SK-N-SH treated with all-trans-retinoic acid at 6 μM for 48 hours (cell line): Measurements from ENCODE around the gene RHBDD1.

Experiments
- ATAC-seq: fragments of 200-7000 bp; cut with Tn5 transposase; 3 replicates; pipeline ENCODE4 v1.9.1; 2020; ENCODE audit warnings: mild to moderate bottlenecking, moderate library complexity
- ARNTL ChIP-seq: fragments of 450-650 bp; formaldehyde crosslinking; IDR thresholded peaks from 2 replicates; pipeline ENCODE4 v1.5.0; 2020; ENCODE audit warnings: low read depth, mild to moderate bottlenecking, moderate library complexity, borderline replicate concordance
- BACH2 ChIP-seq: fragments of 250-450 bp; sonication (Bioruptor Pico); IDR thresholded peaks from 2 replicates; pipeline ENCODE4 v1.9.0; 2021; ENCODE audit warnings: mild to moderate bottlenecking, borderline replicate concordance
- CREB5 ChIP-seq: fragments of 250-450 bp; sonication (Bioruptor Pico); IDR thresholded peaks from 2 replicates; pipeline ENCODE4 v1.5.1; 2020; ENCODE audit warnings: low read depth, mild to moderate bottlenecking, moderate library complexity
- CSDC2 ChIP-seq: fragments of 250-450 bp; sonication (Bioruptor Pico); IDR thresholded peaks from 2 replicates; pipeline ENCODE4 v1.5.0; 2020; ENCODE audit warnings: mild to moderate bottlenecking, moderate library complexity
- ESRRG ChIP-seq: fragments of 250-450 bp; sonication (Bioruptor Pico); IDR thresholded peaks from 2 replicates; pipeline ENCODE4 v1.6.1; 2021; ENCODE audit warnings: mild to moderate bottlenecking
- GLIS3 ChIP-seq: fragments of 250-450 bp; sonication (Bioruptor Pico); IDR thresholded peaks from 2 replicates; pipeline ENCODE4 v1.5.0; 2020; ENCODE audit warnings: mild to moderate bottlenecking, moderate library complexity
- ISL1 ChIP-seq: fragments of 250-450 bp; sonication (Bioruptor Pico); IDR thresholded peaks from 2 replicates; pipeline ENCODE4 v2.1.2; 2022; ENCODE audit warnings: mild to moderate bottlenecking, moderate library complexity
- OSR1 ChIP-seq: fragments of 250-450 bp; sonication (Bioruptor Pico); IDR thresholded peaks from 2 replicates; pipeline ENCODE4 v1.8.0; 2022; ENCODE audit warnings: moderate library complexity, mild to moderate bottlenecking, inconsistent platforms
- PATZ1 ChIP-seq: fragments of 250-450 bp; sonication (Bioruptor Pico); IDR thresholded peaks from 2 replicates; pipeline ENCODE4 v1.8.0; 2020; ENCODE audit warnings: mild to moderate bottlenecking, moderate library complexity, borderline replicate concordance
- POU6F1 ChIP-seq: fragments of 250-450 bp; sonication (Bioruptor Pico); IDR thresholded peaks from 2 replicates; pipeline ENCODE4 v1.8.0; 2021; ENCODE audit warnings: low read depth, mild to moderate bottlenecking, moderate library complexity, borderline replicate concordance
- PPARA ChIP-seq: fragments of 250-450 bp; sonication (Bioruptor Pico); IDR thresholded peaks from 2 replicates; pipeline ENCODE4 v1.5.0; 2020; ENCODE audit warnings: mild to moderate bottlenecking, borderline replicate concordance
- TCF4 ChIP-seq: fragments of 250-450 bp; sonication (Bioruptor Pico); IDR thresholded peaks from 2 replicates; pipeline ENCODE4 v1.8.0; 2021; ENCODE audit warnings: mild to moderate bottlenecking, moderate library complexity, borderline replicate concordance
- TOX ChIP-seq: fragments of 250-450 bp; sonication (Bioruptor Pico); IDR thresholded peaks from 2 replicates; pipeline ENCODE4 v1.8.0; 2021; ENCODE audit warnings: mild to moderate bottlenecking, moderate library complexity, borderline replicate concordance
- ZFP3 ChIP-seq: fragments of 250-450 bp; sonication (Bioruptor Pico); IDR thresholded peaks from 2 replicates; pipeline ENCODE4 v1.5.0; 2020; ENCODE audit warnings: mild to moderate bottlenecking, moderate library complexity
- ZFP30 ChIP-seq: fragments of 450-650 bp; formaldehyde crosslinking; IDR thresholded peaks from 2 replicates; pipeline ENCODE4 v1.5.0; 2022; ENCODE audit warnings: mild to moderate bottlenecking, moderate library complexity
- ZNF565 ChIP-seq: fragments of 450-650 bp; formaldehyde crosslinking; conservative IDR thresholded peaks from 2 replicates; pipeline ENCODE4 v1.5.0; 2020; ENCODE audit warnings: low read depth, mild to moderate bottlenecking, moderate library complexity
- ZNF70 ChIP-seq: fragments of 450-650 bp; formaldehyde crosslinking; IDR thresholded peaks from 2 replicates; pipeline ENCODE4 v1.5.0; 2020; ENCODE audit warnings: mild to moderate bottlenecking, moderate library complexity
- ZNF8 ChIP-seq: fragments of 450-650 bp; formaldehyde crosslinking; IDR thresholded peaks from 2 replicates; pipeline ENCODE4 v1.5.0; 2020; ENCODE audit warnings: mild to moderate bottlenecking, moderate library complexity
- TF ChIP-seq, protein P1 (sequence below): fragments of 250-450 bp; sonication (Bioruptor Pico); IDR thresholded peaks from 2 replicates; pipeline ENCODE4 v1.5.1; 2021; ENCODE audit warnings: mild to moderate bottlenecking, moderate library complexity

The RHBDD1 gene

DNA sequence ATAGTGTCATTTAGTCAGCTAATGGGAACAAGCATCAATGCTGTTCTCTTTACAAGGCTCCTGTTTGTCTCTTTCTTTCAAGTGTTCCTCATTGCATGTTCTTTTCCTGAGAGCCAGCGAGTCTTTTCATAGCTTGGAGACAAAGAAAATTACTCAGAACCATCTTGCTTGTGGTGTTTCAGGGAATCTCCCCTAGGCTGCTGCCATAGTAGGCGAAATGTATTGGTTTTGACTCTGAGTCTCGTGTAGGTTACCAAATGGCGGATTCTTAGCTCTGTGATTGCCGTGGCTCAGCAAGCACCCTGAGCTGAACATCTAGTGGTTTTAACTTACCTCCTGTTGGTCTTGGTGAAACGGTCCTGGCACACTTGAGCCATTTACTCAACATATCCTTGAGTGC lies 68.7 kb downstream of the RHBDD1 start (continued):
- TF ChIP-seq POU6F1 = no peak
- TF ChIP-seq ZNF8 (CRISPR knock-in tag) = no peak
- no peak for TF ChIP-seq OSR1 (CRISPR knock-in tag)

DNA sequence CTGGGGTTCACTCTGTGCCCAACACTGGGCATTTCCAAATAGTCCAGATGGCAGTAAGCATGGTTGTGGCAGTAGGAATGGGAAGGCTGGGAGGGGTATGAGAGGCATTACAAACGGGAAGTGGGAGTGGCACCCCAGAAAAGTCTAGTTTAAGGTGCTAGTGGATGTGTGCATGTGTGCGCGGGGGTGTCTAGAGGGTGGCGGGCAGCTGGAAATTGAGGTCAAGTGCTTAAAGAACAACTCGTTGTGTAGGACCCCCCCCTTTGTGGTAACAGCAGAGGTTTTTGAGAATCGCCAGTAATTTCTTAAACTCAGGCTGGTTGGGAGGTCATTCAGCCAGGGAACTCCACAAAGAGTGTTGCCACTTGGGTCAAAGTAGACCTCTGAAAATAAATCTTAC lies 69.9 kb downstream of the RHBDD1 start:
- ATAC-seq = no peak
- TF ChIP-seq ZNF565 (CRISPR knock-in tag) (no peak), PATZ1 (CRISPR knock-in tag) (no peak), GLIS3 (no peak), BACH2 (CRISPR knock-in tag) (no peak), CSDC2 (CRISPR knock-in tag) (no peak), ISL1 (CRISPR knock-in tag) (no peak), ZNF70 (CRISPR knock-in tag) (no peak), CREB5 (CRISPR knock-in tag) (no peak), OSR1 (CRISPR knock-in tag) (no peak), ESRRG (CRISPR knock-in tag) (no peak), ZFP30 (CRISPR knock-in tag) (no peak), ZFP3 (CRISPR knock-in tag) (no peak)

DNA sequence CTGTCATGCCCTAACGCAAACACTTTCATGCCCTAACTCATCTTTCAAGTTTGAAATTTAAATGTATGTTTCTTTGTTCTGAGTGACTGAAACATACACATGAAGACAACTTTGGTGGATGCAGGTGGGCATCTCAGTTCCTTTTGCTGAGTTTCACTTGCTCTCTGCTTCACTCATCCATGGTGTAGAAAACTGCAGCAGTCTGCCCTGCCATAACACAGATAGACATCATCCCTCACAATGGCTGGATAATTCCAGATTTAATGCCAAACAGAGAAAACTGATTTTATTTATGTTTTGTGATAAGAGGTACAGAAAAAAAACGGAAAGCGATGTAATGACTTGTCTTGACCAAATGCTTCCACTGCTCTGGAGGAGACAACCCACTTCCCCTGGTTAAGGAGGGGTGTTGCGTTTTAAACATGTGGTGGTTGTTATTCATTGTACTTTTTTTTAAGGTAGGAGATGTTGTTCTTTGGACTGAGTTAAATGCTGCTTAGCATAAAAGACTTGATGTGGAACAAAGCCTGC lies 70.4 kb downstream of the RHBDD1 start:
- no peak for ATAC-seq
- TF ChIP-seq BACH2 (CRISPR knock-in tag) = no peak
- no peak for TF ChIP-seq ARNTL (CRISPR knock-in tag)
- TF ChIP-seq ISL1 (CRISPR knock-in tag) = no peak

- ATAC-seq = peak; percentile 27; the same call in 1 of the 3 replicates
- TF ChIP-seq TOX (CRISPR knock-in tag) (no peak), ZNF565 (CRISPR knock-in tag) (no peak), PATZ1 (CRISPR knock-in tag) (no peak), PPARA (CRISPR knock-in tag) (no peak)
- TF ChIP-seq, protein P1, sequence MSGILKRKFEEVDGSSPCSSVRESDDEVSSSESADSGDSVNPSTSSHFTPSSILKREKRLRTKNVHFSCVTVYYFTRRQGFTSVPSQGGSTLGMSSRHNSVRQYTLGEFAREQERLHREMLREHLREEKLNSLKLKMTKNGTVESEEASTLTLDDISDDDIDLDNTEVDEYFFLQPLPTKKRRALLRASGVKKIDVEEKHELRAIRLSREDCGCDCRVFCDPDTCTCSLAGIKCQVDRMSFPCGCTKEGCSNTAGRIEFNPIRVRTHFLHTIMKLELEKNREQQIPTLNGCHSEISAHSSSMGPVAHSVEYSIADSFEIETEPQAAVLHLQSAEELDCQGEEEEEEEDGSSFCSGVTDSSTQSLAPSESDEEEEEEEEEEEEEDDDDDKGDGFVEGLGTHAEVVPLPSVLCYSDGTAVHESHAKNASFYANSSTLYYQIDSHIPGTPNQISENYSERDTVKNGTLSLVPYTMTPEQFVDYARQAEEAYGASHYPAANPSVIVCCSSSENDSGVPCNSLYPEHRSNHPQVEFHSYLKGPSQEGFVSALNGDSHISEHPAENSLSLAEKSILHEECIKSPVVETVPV (CRISPR knock-in tag) = no peak
Observed at GRCh38 chr2:226909126-226909525, 73.3 kb downstream of the RHBDD1 start.

GRCh38 chr2:226909836-226910235 lies 74.0 kb downstream of the RHBDD1 start:
- no peak for ATAC-seq
- no peak for TF ChIP-seq ZNF565 (CRISPR knock-in tag)
- TF ChIP-seq ZFP30 (CRISPR knock-in tag) = no peak
- no peak for TF ChIP-seq TCF4 (CRISPR knock-in tag)
- TF ChIP-seq CREB5 (CRISPR knock-in tag) = no peak
- TF ChIP-seq, all 23 proteins: peak for 0
